Measurements from ENCODE around the gene RDH5. TPM values are rescaled to one million over a fixed set of nuclear protein-coding genes. Genes with fewer than 3 reads are reported as not detected.

The RDH5 gene
- total and polyA plus RNA-seq, 2 of the 13 experiments (the other 11 are each of a cell fraction or from before 2014, with no cell fraction given), result 2.6 to 5.7 TPM

DNA sequence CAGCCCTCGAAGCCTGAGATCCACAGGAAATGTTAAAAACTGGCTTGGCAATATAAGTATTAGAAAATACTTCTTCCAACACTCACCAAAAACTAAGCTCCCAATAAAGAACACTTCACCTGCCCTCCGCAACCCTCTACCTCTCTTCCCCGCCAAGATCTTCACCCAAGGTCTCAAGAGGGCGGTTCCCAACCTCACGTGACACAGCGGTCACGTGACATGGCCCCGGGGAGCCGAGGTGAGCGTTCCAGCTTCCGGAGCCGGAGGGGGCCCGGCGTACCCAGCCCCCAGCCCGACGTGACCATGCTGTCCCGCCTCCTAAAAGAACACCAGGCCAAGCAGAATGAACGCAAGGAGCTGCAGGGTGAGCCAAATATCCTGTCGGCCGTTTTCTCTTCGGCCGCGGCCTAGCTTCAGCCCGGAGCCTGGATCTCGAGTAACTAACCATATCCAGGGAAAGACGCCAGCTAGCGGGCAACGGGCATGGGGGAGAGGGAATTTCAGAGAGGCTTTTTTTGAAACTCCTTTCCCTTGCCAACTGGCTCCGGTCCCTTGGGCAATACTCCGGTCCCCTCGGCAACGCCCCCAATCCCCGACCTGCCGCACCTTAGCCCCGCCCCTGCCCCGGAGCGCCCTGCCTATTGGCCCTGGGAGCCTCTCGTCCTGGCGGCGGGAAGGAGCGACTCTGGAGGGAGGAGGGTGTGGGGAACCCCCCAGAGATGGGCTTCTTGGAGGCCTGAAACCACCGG is 4.2 kb upstream of the RDH5 start, which contains the start of gene BLOC1S1 (continued):
- peak; percentile 10; the same call in 1 of the 2 replicates for TF ChIP-seq NCOR1 (IDR thresholded peaks at IDR 0.05; ENCODE audit: borderline replicate concordance, low read length)
- peak; percentile 76; the same call in 1 of the 2 replicates for TF ChIP-seq MTA1 (CRISPR knock-in tag; IDR thresholded peaks at IDR 0.05; ENCODE audit: borderline replicate concordance)
- TF ChIP-seq HNRNPUL1 (IDR thresholded peaks at IDR 0.05; ENCODE audit: low read depth, low read length), result no peak
- TF ChIP-seq PRDM15 (CRISPR knock-in tag; IDR thresholded peaks at IDR 0.05), result no peak
- TF ChIP-seq ZNF747 (CRISPR knock-in tag; IDR thresholded peaks at IDR 0.05; ENCODE audit: borderline replicate concordance), result peak; percentile 87
- peak; percentile 77; the same call in 1 of the 2 replicates for TF ChIP-seq KLF11 (CRISPR knock-in tag; IDR thresholded peaks at IDR 0.05)
- peak; percentile 77; the same call in 1 of the 2 replicates for TF ChIP-seq ZC3H13 (CRISPR knock-in tag; IDR thresholded peaks at IDR 0.05)
- no peak for TF ChIP-seq SOX6 (IDR thresholded peaks at IDR 0.05)
- TF ChIP-seq SOX6 (CRISPR knock-in tag; IDR thresholded peaks at IDR 0.05), result 0 out of 2 replicates have a peak, but pooled peaks have one; percentile 22
- TF ChIP-seq MXD4 (CRISPR knock-in tag; IDR thresholded peaks at IDR 0.05), result peak; percentile 75; the same call in 1 of the 2 replicates
- TF ChIP-seq EZH2 (conservative IDR thresholded peaks at IDR 0.05; ENCODE audit: low read depth, low read length), result no peak
- no peak for TF ChIP-seq SRSF4 (IDR thresholded peaks at IDR 0.05; ENCODE audit: low read depth, low read length, poor library complexity, severe bottlenecking)
- peak; percentile 68 for TF ChIP-seq ZBTB7B (CRISPR knock-in tag; IDR thresholded peaks at IDR 0.05)
- TF ChIP-seq, protein P1, sequence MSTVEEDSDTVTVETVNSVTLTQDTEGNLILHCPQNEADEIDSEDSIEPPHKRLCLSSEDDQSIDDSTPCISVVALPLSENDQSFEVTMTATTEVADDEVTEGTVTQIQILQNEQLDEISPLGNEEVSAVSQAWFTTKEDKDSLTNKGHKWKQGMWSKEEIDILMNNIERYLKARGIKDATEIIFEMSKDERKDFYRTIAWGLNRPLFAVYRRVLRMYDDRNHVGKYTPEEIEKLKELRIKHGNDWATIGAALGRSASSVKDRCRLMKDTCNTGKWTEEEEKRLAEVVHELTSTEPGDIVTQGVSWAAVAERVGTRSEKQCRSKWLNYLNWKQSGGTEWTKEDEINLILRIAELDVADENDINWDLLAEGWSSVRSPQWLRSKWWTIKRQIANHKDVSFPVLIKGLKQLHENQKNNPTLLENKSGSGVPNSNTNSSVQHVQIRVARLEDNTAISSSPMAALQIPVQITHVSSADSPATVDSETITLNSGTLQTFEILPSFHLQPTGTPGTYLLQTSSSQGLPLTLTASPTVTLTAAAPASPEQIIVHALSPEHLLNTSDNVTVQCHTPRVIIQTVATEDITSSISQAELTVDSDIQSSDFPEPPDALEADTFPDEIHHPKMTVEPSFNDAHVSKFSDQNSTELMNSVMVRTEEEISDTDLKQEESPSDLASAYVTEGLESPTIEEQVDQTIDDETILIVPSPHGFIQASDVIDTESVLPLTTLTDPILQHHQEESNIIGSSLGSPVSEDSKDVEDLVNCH (CRISPR knock-in tag; IDR thresholded peaks at IDR 0.05), result no peak
- TF ChIP-seq RELA (CRISPR knock-in tag; IDR thresholded peaks at IDR 0.05), result 0 out of 2 replicates have a peak, but pooled peaks have one; percentile 73
